HepG2 (cell line): ENCODE data around the gene BAIAP3. TPM values are rescaled to one million over a fixed set of nuclear protein-coding genes. Genes with fewer than 3 reads are reported as not detected.
A peak's percentile ranks its signal among the peaks of the same experiment; 100 is the strongest.

Source experiments
- ATAD3A ChIP-seq: sonication (generic); formaldehyde crosslinking; IDR thresholded peaks from 2 replicates; pipeline ENCODE4 v1.4.0; 2020; ENCODE audit warnings: missing genetic modification reagents
- FOXC1 ChIP-seq: sonication (generic); formaldehyde crosslinking; IDR thresholded peaks from 2 replicates; pipeline ENCODE4 v1.8.0; 2022; ENCODE audit warnings: mild to moderate bottlenecking, missing genetic modification reagents, borderline replicate concordance
- FOXO1 ChIP-seq: sonication (generic); formaldehyde crosslinking; IDR thresholded peaks from 2 replicates; pipeline ENCODE4 v1.4.0; 2020; ENCODE audit warnings: missing genetic modification reagents
- IRF2 ChIP-seq: IDR thresholded peaks from 2 replicates; pipeline ENCODE4 v1.6.1; 2018; ENCODE audit warnings: missing genetic modification reagents, missing compliant biosample characterization
- KLF15 ChIP-seq: sonication (generic); formaldehyde crosslinking; IDR thresholded peaks from 2 replicates; pipeline ENCODE4 v1.8.1; 2023; ENCODE audit warnings: borderline replicate concordance, mild to moderate bottlenecking, inconsistent platforms, missing genetic modification reagents, mixed read lengths
- NFKBIZ ChIP-seq: IDR thresholded peaks from 2 replicates; pipeline ENCODE4 v1.6.1; 2018; ENCODE audit warnings: missing genetic modification reagents, missing compliant biosample characterization
- PHF20 ChIP-seq: sonication (generic); formaldehyde crosslinking; IDR thresholded peaks from 2 replicates; pipeline ENCODE4 v1.5.0; 2020; ENCODE audit warnings: mild to moderate bottlenecking, missing genetic modification reagents
- PHF8 ChIP-seq: sonication (generic); formaldehyde crosslinking; IDR thresholded peaks from 2 replicates; pipeline ENCODE4 v1.5.0; 2020; ENCODE audit warnings: missing genetic modification reagents
- TRIM22 ChIP-seq: fragments of 450-650 bp; IDR thresholded peaks from 2 replicates; pipeline ENCODE4 v1.6.1; 2017
- ZFP36L1 ChIP-seq: sonication (generic); formaldehyde crosslinking; IDR thresholded peaks from 2 replicates; pipeline ENCODE4 v1.8.0; 2022; ENCODE audit warnings: mild to moderate bottlenecking, missing genetic modification reagents, moderate library complexity
- ZNF143 ChIP-seq: sonication (generic); formaldehyde crosslinking; IDR thresholded peaks from 2 replicates; pipeline ENCODE4 v1.4.0; 2020; ENCODE audit warnings: missing genetic modification reagents
- ZNF160 ChIP-seq: sonication (generic); formaldehyde crosslinking; IDR thresholded peaks from 2 replicates; pipeline ENCODE4 v1.8.0; 2022; ENCODE audit warnings: mild to moderate bottlenecking, inconsistent platforms, missing genetic modification reagents
- ZNF18 ChIP-seq: sonication (generic); formaldehyde crosslinking; IDR thresholded peaks from 2 replicates; pipeline ENCODE4 v1.8.0; 2022; ENCODE audit warnings: mild to moderate bottlenecking, missing genetic modification reagents; ENCODE audit not compliant: insufficient replicate concordance
- ZNF784 ChIP-seq: sonication (generic); formaldehyde crosslinking; IDR thresholded peaks from 2 replicates; pipeline ENCODE4 v1.5.1; 2020; ENCODE audit warnings: missing genetic modification reagents, mild to moderate bottlenecking, borderline replicate concordance
- polyA plus RNA-seq, 8 experiments: library from polyadenylated mRNA; depleted of rRNA in 3 of 8; stranded (reverse) in 7 of 8; unstranded in 1 of 8; fragments of >200 nt; fragmentation: Illumina TruSeq in 4 of 8; extraction: Trizol in 4 of 8; gene quantifications; 2 replicates each; pipeline versions ENCODE4 v1.2.1 to v1.2.3, GENCODE V29; 2011 to 2016; ENCODE audit warnings: low read depth in 4 of 8, missing spikeins in 1 of 8, mixed read lengths in 1 of 8; ENCODE audit not compliant: insufficient read depth in 1 of 8
- total RNA-seq, 5 experiments: library from RNA; depleted of rRNA; stranded (reverse); fragments of >200 nt; fragmentation: Illumina TruSeq; extraction: Trizol; gene quantifications; 2 replicates each; pipeline ENCODE4 v1.2.3, GENCODE V29; 2016; ENCODE audit warnings: low read depth in 1 of 5
- TF ChIP-seq, protein P1 (sequence below): sonication (generic); formaldehyde crosslinking; IDR thresholded peaks from 2 replicates; pipeline ENCODE4 v1.4.0; 2020; ENCODE audit warnings: missing genetic modification reagents
- TF ChIP-seq, protein P2 (sequence below): sonication (generic); formaldehyde crosslinking; IDR thresholded peaks from 2 replicates; pipeline ENCODE4 v1.4.0; 2020; ENCODE audit warnings: mild to moderate bottlenecking, missing genetic modification reagents
- TF ChIP-seq, protein P3 (sequence below): sonication (generic); formaldehyde crosslinking; conservative IDR thresholded peaks from 2 replicates; pipeline ENCODE4 v1.4.0; 2020; ENCODE audit warnings: missing genetic modification reagents

The BAIAP3 gene
- total and polyA plus RNA-seq, 2 of the 13 experiments (the other 11 are each of a cell fraction or from before 2014, with no cell fraction given), result 3.2 to 5.7 TPM

DNA sequence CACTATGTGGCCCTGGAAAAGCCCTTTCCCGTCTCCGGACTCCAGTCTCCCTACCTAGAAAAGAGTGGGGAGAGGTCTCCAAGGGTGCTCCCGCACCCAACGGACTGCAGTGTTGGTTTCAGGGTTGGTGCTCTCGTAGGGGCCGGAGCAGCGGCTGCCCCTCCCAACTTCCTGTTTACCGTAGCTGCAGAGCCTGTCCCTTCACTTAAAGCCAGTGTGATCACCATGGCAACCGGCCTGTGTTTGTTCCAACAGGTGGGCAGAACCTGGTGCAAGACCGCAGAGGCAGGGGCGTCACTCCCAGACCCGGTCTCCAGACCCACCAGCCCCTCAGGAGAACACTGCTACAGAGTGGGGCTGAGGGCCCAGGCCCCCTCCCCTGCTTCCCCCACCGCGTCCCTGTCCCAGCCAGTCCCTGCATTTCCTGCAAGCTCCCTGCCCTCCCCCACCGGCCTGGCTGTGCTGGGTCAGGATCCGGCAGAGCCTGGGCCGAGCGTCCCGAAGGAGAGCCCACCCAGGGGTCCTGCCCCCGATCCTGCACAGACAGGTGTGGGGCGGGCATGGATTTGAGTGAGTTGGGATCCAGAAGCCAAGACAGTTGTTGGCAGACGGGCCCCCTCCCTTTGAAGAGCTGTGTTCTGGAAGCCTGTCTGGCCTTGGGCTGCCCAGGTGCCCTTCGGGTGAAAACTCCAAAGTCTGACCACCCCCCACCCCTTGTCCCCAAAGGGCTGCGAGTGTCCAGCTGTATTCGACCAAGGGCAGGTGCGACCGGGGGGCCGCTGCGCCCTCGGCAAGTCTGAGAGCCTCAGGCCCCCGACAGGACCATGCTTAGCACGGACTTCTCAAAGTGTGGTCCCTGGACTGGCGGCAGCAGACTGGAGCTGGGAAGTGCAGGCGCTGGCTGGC lies 1.5 kb upstream of the BAIAP3 start (continued):
- TF ChIP-seq ZNF18 (CRISPR knock-in tag) (no peak), ATAD3A (no peak), ZFP36L1 (CRISPR knock-in tag) (no peak), PHF20 (CRISPR knock-in tag) (peak; percentile 41; the same call in 1 of the 2 replicates), PHF8 (CRISPR knock-in tag) (peak; percentile 17; the same call in 1 of the 2 replicates), KLF15 (CRISPR knock-in tag) (no peak), FOXO1 (CRISPR knock-in tag) (peak; percentile 97), ZNF784 (CRISPR knock-in tag) (no peak), ZNF160 (CRISPR knock-in tag) (no peak), TRIM22 (no peak), NFKBIZ (CRISPR knock-in tag) (no peak), IRF2 (no peak), ZNF143 (no peak), FOXC1 (CRISPR knock-in tag) (no peak)
- TF ChIP-seq, protein P1, sequence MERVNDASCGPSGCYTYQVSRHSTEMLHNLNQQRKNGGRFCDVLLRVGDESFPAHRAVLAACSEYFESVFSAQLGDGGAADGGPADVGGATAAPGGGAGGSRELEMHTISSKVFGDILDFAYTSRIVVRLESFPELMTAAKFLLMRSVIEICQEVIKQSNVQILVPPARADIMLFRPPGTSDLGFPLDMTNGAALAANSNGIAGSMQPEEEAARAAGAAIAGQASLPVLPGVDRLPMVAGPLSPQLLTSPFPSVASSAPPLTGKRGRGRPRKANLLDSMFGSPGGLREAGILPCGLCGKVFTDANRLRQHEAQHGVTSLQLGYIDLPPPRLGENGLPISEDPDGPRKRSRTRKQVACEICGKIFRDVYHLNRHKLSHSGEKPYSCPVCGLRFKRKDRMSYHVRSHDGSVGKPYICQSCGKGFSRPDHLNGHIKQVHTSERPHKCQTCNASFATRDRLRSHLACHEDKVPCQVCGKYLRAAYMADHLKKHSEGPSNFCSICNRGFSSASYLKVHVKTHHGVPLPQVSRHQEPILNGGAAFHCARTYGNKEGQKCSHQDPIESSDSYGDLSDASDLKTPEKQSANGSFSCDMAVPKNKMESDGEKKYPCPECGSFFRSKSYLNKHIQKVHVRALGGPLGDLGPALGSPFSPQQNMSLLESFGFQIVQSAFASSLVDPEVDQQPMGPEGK (CRISPR knock-in tag), result peak; percentile 94
- TF ChIP-seq, protein P2, sequence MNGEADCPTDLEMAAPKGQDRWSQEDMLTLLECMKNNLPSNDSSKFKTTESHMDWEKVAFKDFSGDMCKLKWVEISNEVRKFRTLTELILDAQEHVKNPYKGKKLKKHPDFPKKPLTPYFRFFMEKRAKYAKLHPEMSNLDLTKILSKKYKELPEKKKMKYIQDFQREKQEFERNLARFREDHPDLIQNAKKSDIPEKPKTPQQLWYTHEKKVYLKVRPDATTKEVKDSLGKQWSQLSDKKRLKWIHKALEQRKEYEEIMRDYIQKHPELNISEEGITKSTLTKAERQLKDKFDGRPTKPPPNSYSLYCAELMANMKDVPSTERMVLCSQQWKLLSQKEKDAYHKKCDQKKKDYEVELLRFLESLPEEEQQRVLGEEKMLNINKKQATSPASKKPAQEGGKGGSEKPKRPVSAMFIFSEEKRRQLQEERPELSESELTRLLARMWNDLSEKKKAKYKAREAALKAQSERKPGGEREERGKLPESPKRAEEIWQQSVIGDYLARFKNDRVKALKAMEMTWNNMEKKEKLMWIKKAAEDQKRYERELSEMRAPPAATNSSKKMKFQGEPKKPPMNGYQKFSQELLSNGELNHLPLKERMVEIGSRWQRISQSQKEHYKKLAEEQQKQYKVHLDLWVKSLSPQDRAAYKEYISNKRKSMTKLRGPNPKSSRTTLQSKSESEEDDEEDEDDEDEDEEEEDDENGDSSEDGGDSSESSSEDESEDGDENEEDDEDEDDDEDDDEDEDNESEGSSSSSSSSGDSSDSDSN (CRISPR knock-in tag), result peak; percentile 35; the same call in 1 of the 2 replicates
- TF ChIP-seq, protein P3, sequence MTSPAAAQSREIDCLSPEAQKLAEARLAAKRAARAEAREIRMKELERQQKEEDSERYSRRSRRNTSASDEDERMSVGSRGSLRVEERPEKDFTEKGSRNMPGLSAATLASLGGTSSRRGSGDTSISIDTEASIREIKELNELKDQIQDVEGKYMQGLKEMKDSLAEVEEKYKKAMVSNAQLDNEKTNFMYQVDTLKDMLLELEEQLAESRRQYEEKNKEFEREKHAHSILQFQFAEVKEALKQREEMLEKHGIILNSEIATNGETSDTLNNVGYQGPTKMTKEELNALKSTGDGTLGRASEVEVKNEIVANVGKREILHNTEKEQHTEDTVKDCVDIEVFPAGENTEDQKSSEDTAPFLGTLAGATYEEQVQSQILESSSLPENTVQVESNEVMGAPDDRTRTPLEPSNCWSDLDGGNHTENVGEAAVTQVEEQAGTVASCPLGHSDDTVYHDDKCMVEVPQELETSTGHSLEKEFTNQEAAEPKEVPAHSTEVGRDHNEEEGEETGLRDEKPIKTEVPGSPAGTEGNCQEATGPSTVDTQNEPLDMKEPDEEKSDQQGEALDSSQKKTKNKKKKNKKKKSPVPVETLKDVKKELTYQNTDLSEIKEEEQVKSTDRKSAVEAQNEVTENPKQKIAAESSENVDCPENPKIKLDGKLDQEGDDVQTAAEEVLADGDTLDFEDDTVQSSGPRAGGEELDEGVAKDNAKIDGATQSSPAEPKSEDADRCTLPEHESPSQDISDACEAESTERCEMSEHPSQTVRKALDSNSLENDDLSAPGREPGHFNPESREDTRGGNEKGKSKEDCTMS (CRISPR knock-in tag), result no peak
